H9 (cell line): ENCODE results near the gene VEGFA. TPM values are rescaled to one million over a fixed set of nuclear protein-coding genes. Genes with fewer than 3 reads are reported as not detected.

Source experiments
- DNase-seq: peaks from one replicate; pipeline ENCODE4 v3.0.0-alpha.2; 2017
- H2AFZ ChIP-seq: one replicate; pipeline ENCODE4 v1.6.1; 2013; ENCODE audit warnings: mild to moderate bottlenecking, low read length, control low read depth, moderate library complexity
- H2AK5ac ChIP-seq: 2 replicates; pipeline ENCODE4 v1.6.1; 2013; ENCODE audit warnings: low read length, control low read depth, mixed read lengths; ENCODE audit not compliant: insufficient read length
- H2BK120ac ChIP-seq: one replicate; pipeline ENCODE4 v1.6.1; 2013; ENCODE audit warnings: low read depth, mild to moderate bottlenecking, low read length, control low read depth, inconsistent platforms; ENCODE audit not compliant: poor library complexity, severe bottlenecking
- H2BK12ac ChIP-seq: 2 replicates; pipeline ENCODE4 v1.6.1; 2013; ENCODE audit warnings: low read length, control low read depth, mixed read lengths, low read depth; ENCODE audit not compliant: insufficient read length
- H2BK15ac ChIP-seq: 2 replicates; pipeline ENCODE4 v1.6.1; 2013; ENCODE audit warnings: low read depth, low read length, control low read depth
- H2BK20ac ChIP-seq: one replicate; pipeline ENCODE4 v1.6.1; 2013; ENCODE audit warnings: low read depth, mild to moderate bottlenecking, low read length, control low read depth, inconsistent platforms; ENCODE audit not compliant: poor library complexity, severe bottlenecking
- H2BK5ac ChIP-seq: 2 replicates; pipeline ENCODE4 v1.6.1; 2013; ENCODE audit warnings: low read length, control low read depth, mixed read lengths; ENCODE audit not compliant: insufficient read length
- H3K14ac ChIP-seq: 2 replicates; pipeline ENCODE4 v1.6.1; 2013; ENCODE audit warnings: low read length, control low read depth; ENCODE audit not compliant: insufficient read depth
- H3K18ac ChIP-seq: 2 replicates; pipeline ENCODE4 v1.6.1; 2013; ENCODE audit warnings: low read depth, mild to moderate bottlenecking, mixed read lengths, low read length, control low read depth; ENCODE audit not compliant: insufficient read length
- H3K23ac ChIP-seq: 2 replicates; pipeline ENCODE4 v1.6.1; 2013; ENCODE audit warnings: low read length, control low read depth, mixed read lengths, low read depth; ENCODE audit not compliant: insufficient read length
- H3K23me2 ChIP-seq: 2 replicates; pipeline ENCODE4 v1.6.1; 2013; ENCODE audit warnings: low read depth, mild to moderate bottlenecking, mixed read lengths, low read length, control low read depth; ENCODE audit not compliant: insufficient read length, poor library complexity, severe bottlenecking
- H3K27ac ChIP-seq: 2 replicates; pipeline ENCODE4 v1.5.1; 2013; ENCODE audit warnings: low read length, control low read depth, mixed read lengths, low read depth; ENCODE audit not compliant: insufficient read length
- H3K27me3 ChIP-seq: 2 replicates; pipeline ENCODE4 v1.6.1; 2013; ENCODE audit warnings: low read length, control low read depth, inconsistent platforms; ENCODE audit not compliant: insufficient read depth
- H3K4ac ChIP-seq: 2 replicates; pipeline ENCODE4 v1.6.1; 2013; ENCODE audit warnings: low read depth, mild to moderate bottlenecking, control low read depth, inconsistent platforms, low read length, moderate library complexity
- H3K4me1 ChIP-seq: 2 replicates; pipeline ENCODE4 v1.6.1; 2013; ENCODE audit warnings: low read length, control low read depth, inconsistent platforms; ENCODE audit not compliant: insufficient read depth
- H3K4me2 ChIP-seq: 2 replicates; pipeline ENCODE4 v1.6.1; 2013; ENCODE audit warnings: low read length, control low read depth, mixed read lengths; ENCODE audit not compliant: insufficient read length, insufficient read depth
- H3K56ac ChIP-seq: 2 replicates; pipeline ENCODE4 v1.6.1; 2013; ENCODE audit warnings: low read depth, mild to moderate bottlenecking, mixed read lengths, low read length, control low read depth; ENCODE audit not compliant: insufficient read length
- H3K79me1 ChIP-seq: 2 replicates; pipeline ENCODE4 v1.6.1; 2013; ENCODE audit warnings: low read depth, mild to moderate bottlenecking, moderate library complexity, low read length, control low read depth, inconsistent platforms; ENCODE audit not compliant: insufficient read depth, poor library complexity, severe bottlenecking
- H3K79me2 ChIP-seq: 2 replicates; pipeline ENCODE4 v1.6.1; 2013; ENCODE audit warnings: low read length, control low read depth, inconsistent platforms; ENCODE audit not compliant: insufficient read depth
- H3K9ac ChIP-seq: 2 replicates; pipeline ENCODE4 v1.6.1; 2013; ENCODE audit warnings: low read length, control low read depth, mixed read lengths; ENCODE audit not compliant: insufficient read length; ENCODE audit errors: extremely low read depth
- H3K9me3 ChIP-seq: one replicate; pipeline ENCODE4 v1.6.1; 2013; ENCODE audit warnings: low read depth, low read length, inconsistent platforms; ENCODE audit not compliant: control insufficient read depth
- H3T11ph ChIP-seq: one replicate; pipeline ENCODE4 v1.6.1; 2013; ENCODE audit warnings: mild to moderate bottlenecking, low read length, control low read depth, inconsistent platforms
- H4K20me1 ChIP-seq: one replicate; pipeline ENCODE4 v1.6.1; 2013; ENCODE audit not compliant: control insufficient read depth, insufficient read length, insufficient read depth
- H4K5ac ChIP-seq: 2 replicates; pipeline ENCODE4 v1.6.1; 2013; ENCODE audit warnings: low read depth, mild to moderate bottlenecking, mixed read lengths, low read length, control low read depth; ENCODE audit not compliant: insufficient read length
- H4K8ac ChIP-seq: replicated peaks from 2 replicates; pipeline ENCODE4 v1.6.1; 2013; ENCODE audit warnings: low read length, control low read depth, mixed read lengths, low read depth; ENCODE audit not compliant: insufficient read length
- H4K91ac ChIP-seq: 2 replicates; pipeline ENCODE4 v1.6.1; 2013; ENCODE audit warnings: low read depth, mild to moderate bottlenecking, moderate library complexity, mixed read lengths, low read length, control low read depth; ENCODE audit not compliant: insufficient read length
- H3K27ac Mint-ChIP-seq, 3 experiments: 2 replicates in 2 of 3; 3 replicates in 1 of 3; pipeline ENCODE4 v1.8.0; 2020 to 2021; ENCODE audit warnings: mixed read lengths in 3 of 3, mild to moderate bottlenecking in 1 of 3, moderate library complexity in 1 of 3
- H3K27me3 Mint-ChIP-seq: 2 replicates; pipeline ENCODE4 v1.8.0; 2021; ENCODE audit warnings: low read depth, mild to moderate bottlenecking, moderate library complexity, mixed read lengths
- H3K36me3 Mint-ChIP-seq, 3 experiments: 2 replicates in 2 of 3; 3 replicates in 1 of 3; pipeline ENCODE4 v1.8.0; 2020 to 2021; ENCODE audit warnings: low read depth in 3 of 3, mixed read lengths in 3 of 3; ENCODE audit not compliant: insufficient read depth in 1 of 3
- H3K4me1 Mint-ChIP-seq, 2 experiments: 2 replicates each; pipeline ENCODE4 v1.8.0; 2020; ENCODE audit warnings: mixed read lengths in 2 of 2
- H3K4me3 Mint-ChIP-seq, 2 experiments: 2 replicates in 1 of 2; 3 replicates in 1 of 2; pipeline ENCODE4 v1.8.0; 2020 to 2021; ENCODE audit warnings: mild to moderate bottlenecking in 2 of 2, mixed read lengths in 2 of 2, moderate library complexity in 1 of 2
- H3K9me3 Mint-ChIP-seq, 2 experiments: 2 replicates in 1 of 2; 3 replicates in 1 of 2; pipeline ENCODE4 v1.8.0; 2020; ENCODE audit warnings: mild to moderate bottlenecking in 2 of 2, mixed read lengths in 2 of 2, moderate library complexity in 1 of 2
- WGBS: extraction: QIAGEN DNeasy Blood & Tissue Kit; methylation state at CpG from one replicate; pipeline ENCODE4 v1.1.7; 2013; ENCODE audit warnings: missing lambda C conversion rate, low lambda C conversion rate, mixed read lengths; ENCODE audit not compliant: insufficient read length; ENCODE audit errors: extremely low coverage; 5-methylcytosine and 5-hydroxymethylcytosine counted together
- total RNA-seq: library from RNA; stranded (reverse); gene quantifications from 2 replicates; pipeline ENCODE4 v1.2.1, GENCODE V29; 2021
- TF ChIP-seq, protein P1 (sequence below): fragments of 200-600 bp; sonication (generic); conservative IDR thresholded peaks from 3 replicates; pipeline ENCODE4 v1.8.0; 2021; ENCODE audit warnings: antibody characterized with exemption, mild to moderate bottlenecking

VEGFA gene
- total RNA-seq, 1 experiment from 2014 or later = 47.9 TPM

DNA sequence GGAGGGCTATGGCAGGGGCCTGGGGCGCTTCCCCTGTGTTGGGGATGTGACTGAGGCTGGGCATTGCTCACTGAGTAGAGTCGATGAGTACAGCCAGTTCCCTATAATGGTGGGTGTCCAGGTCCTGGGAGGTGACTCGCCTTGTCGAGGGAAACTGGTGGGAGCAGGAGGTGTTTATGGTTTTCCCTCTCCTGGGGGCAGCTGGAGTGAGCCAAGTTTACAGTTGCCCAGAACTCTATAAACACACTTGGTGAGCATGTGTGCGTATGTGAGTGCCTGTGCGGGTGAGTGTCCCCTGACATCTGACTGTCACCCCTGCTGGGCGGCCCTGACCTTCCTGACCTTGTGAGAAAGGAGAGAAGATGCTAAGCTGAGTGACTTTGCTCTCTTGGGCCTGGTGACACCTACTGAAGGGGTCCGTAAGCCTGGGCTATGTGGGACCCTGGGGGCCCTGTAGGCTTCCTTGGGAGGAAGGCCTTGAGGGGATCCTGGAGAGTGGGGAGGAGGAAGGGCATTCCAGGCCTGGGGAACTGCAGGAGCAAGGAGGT is 65.9 kb downstream of the VEGFA start:
- Histone ChIP-seq H3K4me1 (peaks cover 5% of the 10 kb centered on the region; the same call in 1 of the 2 replicates), H2AK5ac (no peak overlapping the region), H3K9me3 (no peaks in the 10 kb centered on the region), H4K8ac (no peak overlapping the region), H4K91ac (no peak overlapping the region), H3K14ac (no peak overlapping the region; the same call in 1 of the 2 replicates), H4K20me1 (no peaks in the 10 kb centered on the region), H3K23ac (no peak overlapping the region), H3K27me3 (no peaks in the 10 kb centered on the region), H3K79me1 (no peaks in the 10 kb centered on the region), H3T11ph (no peak overlapping the region), H2BK120ac (no peak overlapping the region), H3K27ac (no peak overlapping the region), H4K5ac (no peak overlapping the region), H2BK20ac (no peak overlapping the region), H3K4ac (no peak overlapping the region), H3K18ac (no peak overlapping the region), H3K4me2 (no peak overlapping the region), H2BK12ac (no peak overlapping the region), H2AFZ (no peak overlapping the region), H2BK5ac (no peak overlapping the region), H2BK15ac (no peak overlapping the region), H3K23me2 (no peaks in the 10 kb centered on the region), H3K79me2 (no peaks in the 10 kb centered on the region), H3K56ac (no peak overlapping the region), H3K9ac (no peak overlapping the region)
- Mint-ChIP-seq H3K36me3 (no peaks in the 10 kb centered on the region), H3K9me3 (no peaks in the 10 kb centered on the region), H3K27me3 (peaks cover 2% of the 10 kb centered on the region; the same call in 1 of the 2 replicates), H3K27ac (peak overlapping the region in 1 of 3 experiments; percentile 74; a peak in 1 of 7 replicates), H3K4me3 (no peak overlapping the region), H3K4me1 (peaks cover 16 to 33% of the 10 kb centered on the region in 2 experiments)
- no peak for DNase-seq
- WGBS = no CpG with 5 or more reads among the region's 8 CpGs
- TF ChIP-seq, protein P1, sequence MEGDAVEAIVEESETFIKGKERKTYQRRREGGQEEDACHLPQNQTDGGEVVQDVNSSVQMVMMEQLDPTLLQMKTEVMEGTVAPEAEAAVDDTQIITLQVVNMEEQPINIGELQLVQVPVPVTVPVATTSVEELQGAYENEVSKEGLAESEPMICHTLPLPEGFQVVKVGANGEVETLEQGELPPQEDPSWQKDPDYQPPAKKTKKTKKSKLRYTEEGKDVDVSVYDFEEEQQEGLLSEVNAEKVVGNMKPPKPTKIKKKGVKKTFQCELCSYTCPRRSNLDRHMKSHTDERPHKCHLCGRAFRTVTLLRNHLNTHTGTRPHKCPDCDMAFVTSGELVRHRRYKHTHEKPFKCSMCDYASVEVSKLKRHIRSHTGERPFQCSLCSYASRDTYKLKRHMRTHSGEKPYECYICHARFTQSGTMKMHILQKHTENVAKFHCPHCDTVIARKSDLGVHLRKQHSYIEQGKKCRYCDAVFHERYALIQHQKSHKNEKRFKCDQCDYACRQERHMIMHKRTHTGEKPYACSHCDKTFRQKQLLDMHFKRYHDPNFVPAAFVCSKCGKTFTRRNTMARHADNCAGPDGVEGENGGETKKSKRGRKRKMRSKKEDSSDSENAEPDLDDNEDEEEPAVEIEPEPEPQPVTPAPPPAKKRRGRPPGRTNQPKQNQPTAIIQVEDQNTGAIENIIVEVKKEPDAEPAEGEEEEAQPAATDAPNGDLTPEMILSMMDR = no peak

Other genes starting within 250 kb of the VEGFA start
- 107 and 114 TPM in 2 replicates for gene XPO5, start 194.2 kb upstream of the VEGFA start, total RNA-seq
- gene POLH, start 194.0 kb upstream of the VEGFA start, total RNA-seq = 12.6 and 15.1 TPM in 2 replicates
- gene GTPBP2, start 140.9 kb upstream of the VEGFA start, total RNA-seq = 67.6 and 72.2 TPM in 2 replicates
- 46.3 and 47.6 TPM in 2 replicates for gene MAD2L1BP, start 134.4 kb upstream of the VEGFA start, total RNA-seq
- gene RSPH9, start 125.2 kb upstream of the VEGFA start, total RNA-seq = 0.39 and 0.50 TPM in 2 replicates
- gene MRPS18A, start 82.4 kb upstream of the VEGFA start, total RNA-seq = 65.1 and 67.3 TPM in 2 replicates